HG02870 (cell line): ENCODE data around the gene INPP4B.
A peak's percentile ranks its signal among the peaks of the same experiment; 100 is the strongest.

Experiments used
- ATAC-seq: cut with Tn5 transposase; IDR thresholded peaks from one replicate; pipeline ENCODE4 v1.9.1; 2021; ENCODE audit warnings: mild to moderate bottlenecking, moderate library complexity; ENCODE audit not compliant: unreplicated experiment

The INPP4B gene

DNA sequence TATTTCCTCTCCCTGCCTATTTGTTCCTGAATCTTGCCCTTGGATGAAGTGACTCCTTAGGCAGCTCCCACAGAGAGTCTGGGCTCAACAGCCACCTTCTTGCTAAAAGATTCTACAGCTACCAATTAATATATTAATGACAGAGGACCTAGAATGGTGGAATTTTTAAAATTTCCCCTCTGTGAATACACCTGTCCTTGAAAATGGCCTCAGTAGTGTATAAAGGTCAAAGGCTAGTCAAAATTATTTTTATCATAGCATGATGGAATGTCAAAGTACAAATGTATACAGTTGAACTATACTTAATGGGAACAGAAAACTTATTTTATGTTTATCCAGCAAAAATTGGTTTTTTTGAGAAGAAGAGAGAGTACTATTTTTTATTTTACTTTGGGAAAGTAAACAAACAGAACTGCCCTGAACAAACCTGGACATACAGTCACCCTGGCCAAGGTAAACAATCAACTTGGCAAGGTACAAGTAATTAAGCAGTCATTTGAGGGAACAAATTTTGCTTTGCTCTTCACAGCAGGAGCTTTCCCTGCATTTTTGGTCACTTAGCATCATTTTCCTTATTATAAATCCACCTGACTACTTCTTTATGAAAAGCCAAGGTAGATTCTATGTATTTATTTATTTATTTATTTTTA, 250.8 kb downstream of the INPP4B start:
- ATAC-seq: no peak

GRCh38 chr4:142585411-142585810, 260.7 kb downstream of the INPP4B start:
- no peak for ATAC-seq

- no peak for ATAC-seq
Measured at GRCh38 chr4:142583708-142584107, 262.4 kb downstream of the INPP4B start.

GRCh38 chr4:142582340-142582739, 263.8 kb downstream of the INPP4B start:
- ATAC-seq: no peak

DNA sequence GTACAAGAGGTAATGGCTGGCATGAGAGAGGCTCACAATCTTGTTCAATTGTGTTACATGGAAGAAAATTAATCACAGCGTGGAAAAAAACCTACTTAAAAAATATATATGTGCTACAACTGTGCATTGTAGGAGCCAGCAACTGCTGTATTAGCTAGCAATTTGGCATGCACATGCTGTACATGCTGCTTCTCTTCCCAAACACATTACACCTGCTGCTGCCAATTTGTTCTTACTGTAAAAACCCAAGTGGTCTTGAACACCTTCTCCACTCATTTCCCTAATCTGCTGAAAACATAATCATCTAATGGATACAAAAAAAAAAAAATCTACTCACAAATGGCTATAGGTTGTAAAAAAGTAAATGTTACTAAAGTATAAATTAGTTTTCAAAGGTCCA, 264.2 kb downstream of the INPP4B start:
- no peak for ATAC-seq

GRCh38 chr4:142579443-142579842, 266.7 kb downstream of the INPP4B start:
- ATAC-seq: no peak

DNA sequence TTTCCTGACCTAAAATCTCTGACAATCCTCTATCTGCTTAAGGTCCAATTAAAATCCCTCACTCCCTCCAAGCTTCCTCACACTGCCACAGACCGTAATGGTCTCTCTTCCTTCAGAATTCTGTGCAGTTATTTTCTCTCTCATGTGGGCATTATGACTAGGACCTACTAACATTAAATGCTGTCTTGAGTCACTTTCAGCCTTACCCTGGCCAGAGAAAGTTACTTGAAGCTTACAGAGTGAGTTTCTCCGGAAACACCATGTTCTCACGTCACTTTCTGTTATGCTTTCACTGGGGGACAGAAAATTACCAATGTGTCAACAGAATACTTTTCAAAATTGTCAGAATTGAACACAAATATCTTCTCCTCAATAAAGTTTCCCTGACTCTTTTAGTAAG, 271.8 kb downstream of the INPP4B start:
- ATAC-seq: peak; percentile 70

DNA sequence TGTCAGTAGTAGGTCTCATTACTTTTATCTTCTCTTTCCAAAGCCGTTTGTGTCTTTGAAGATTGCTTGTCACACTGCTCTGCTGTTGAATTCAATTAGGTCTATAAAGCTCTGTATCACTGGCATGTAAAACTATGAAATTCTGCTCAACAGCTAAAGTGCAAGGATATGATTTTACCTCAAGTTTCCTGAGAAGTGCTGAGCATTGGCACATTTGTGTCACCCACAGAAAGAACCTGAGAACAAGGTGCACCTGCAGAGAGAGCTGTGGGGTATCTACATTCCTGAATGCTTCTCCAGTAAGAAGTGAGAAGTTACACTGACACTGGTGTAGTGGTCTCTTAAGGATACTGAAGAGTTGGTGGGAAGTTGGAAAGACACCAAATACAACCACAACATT, 274.0 kb downstream of the INPP4B start:
- no peak for ATAC-seq

DNA sequence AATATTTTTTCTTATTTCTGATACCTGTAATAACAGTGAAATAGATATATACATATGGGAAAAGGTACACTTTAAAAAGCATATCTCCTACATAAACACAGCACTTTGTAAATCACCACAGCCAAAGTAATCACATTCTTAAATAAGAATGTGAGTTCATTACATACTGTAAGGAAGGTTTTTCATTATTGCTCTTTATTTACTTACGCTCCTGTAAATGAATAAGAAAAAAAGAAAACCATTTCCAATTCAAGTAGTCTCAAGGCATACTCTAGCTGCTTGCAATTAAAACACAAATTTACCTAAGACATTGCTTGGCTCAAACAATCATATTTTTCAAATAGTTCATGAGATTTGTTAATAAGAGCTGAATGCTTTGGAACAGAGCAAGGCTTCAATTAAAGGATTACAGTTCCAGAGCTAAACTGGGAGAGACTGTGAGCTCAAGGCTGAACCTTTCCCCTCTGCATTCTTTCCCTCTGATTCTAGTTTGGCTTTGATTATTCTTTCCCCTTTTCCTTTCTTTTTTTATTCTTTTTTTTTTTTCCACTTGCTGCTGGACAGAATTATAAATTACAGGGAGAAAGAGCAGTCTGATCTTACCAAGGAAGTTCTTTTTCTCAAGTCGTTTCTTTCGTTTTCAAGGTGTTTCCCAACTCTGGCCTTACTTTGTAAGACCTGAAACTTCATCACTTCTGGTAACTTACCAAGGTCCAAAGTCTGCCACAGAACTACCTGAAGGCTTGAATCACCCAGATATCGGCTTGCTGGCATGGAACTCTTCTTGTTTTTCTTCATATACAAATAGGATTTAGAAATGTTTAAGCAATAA, 278.3 kb downstream of the INPP4B start:
- ATAC-seq: no peak

DNA sequence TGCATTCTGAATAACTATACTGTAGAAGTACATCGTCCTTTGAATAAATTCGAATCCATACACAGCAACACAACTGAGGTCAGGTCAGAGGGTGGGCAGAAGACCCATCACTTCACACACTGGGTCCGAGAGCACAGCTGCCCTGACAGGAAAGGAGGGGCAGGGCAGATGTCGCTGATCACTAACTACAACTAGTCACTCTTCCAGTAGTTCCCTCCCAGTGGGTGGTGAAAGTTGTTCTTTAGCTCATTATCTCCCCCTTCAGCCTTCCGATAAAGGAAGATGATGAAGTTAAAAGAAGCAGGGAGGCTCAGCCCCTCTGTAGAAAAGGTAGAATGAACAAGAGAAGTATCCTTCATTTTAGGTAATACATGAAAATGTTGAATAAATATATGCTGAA, 278.9 kb downstream of the INPP4B start:
- no peak for ATAC-seq

GRCh38 chr4:142566777-142567176, 279.3 kb downstream of the INPP4B start:
- ATAC-seq: no peak

DNA sequence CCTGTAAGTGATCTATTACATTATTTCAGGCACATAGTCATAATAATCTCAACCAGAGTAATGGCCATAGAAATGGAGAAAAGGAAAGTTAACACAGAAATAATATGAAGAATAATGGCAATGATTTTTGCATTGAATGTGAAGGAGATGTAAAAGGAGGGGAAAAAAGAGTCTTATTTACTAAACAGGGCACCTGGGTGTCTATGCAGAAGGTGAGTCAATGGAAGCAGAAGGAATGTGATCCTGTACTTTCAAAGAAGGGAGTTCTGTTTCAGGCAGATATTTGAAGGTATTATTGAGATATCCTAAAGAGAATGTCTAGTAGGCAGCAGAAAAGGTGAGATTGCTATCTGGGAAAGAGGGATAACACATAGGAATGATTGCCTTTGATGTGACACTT, 279.9 kb downstream of the INPP4B start:
- ATAC-seq: no peak

- no peak for ATAC-seq
Measured at GRCh38 chr4:142565771-142566170, 280.3 kb downstream of the INPP4B start.

DNA sequence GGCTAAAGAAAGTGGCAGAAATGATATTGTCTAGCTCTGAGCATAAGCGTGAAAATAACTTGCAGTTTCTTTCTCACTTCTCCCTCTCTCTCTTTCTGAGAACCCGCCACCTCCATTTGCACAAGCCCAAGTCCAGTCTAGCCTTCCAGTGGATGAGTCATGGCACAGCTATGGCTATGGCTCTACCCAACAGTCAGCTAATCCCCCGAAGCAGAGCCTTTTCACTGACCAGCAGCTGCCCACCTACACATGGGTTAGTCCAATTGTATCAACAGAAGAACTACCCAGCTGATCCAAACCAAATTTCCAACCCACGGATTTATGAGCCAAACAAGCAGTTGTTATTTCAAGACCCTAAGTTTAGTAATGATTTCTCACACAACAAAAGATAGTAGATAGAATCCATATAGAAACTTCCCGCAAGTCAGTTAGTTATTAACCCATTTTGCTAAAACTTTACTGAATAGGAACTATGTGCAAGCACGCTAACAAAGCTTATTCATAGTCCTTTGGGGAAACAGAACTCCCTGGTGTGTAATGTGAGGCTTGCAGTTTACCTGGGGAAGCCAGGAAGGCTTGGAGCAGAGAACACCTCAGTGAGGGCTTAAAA, 282.3 kb downstream of the INPP4B start:
- ATAC-seq: no peak

DNA sequence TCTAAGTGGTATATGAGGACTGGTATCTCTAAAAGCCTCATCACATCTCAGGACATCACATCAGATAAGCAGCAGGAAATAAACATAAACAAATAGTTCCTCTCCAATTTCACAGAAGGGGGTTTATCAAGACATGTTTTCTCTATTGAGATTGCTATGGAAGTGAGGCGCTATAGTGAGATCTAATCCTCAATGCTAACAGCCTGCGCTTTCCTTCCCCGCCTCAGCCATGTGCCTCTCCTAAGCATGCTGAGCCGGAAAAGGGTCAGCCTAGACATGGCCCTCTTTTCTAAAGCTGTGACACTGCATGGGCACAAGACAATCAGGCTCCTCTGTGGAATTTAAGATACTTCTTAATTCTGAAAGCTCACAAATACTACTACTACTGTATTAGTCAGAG, 286.1 kb downstream of the INPP4B start:
- no peak for ATAC-seq

DNA sequence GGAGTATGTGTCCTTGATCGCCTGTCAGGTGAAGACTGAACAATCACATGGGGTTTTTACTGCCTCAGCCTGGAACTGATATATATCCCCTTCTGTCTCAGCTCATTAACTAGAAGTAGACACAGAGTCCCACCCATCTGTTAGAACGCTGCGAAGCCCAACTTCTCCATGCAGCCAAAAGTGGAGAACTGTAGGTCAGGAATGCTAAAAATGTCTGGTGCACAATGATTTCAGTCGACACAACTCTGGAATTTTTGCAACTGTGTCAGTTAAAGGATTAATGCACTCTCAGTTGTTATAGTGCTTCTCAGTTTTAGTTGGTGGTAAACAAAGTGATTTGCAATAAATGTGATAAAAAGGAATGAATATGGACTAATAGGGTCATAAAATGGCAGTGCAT, 287.2 kb downstream of the INPP4B start:
- no peak for ATAC-seq

GRCh38 chr4:142557239-142557801, 288.8 kb downstream of the INPP4B start:
- ATAC-seq: no peak

- no peak for ATAC-seq
Measured at GRCh38 chr4:142556570-142557238, 289.4 kb downstream of the INPP4B start.

GRCh38 chr4:142556048-142556447, 290.1 kb downstream of the INPP4B start:
- ATAC-seq: no peak

- no peak for ATAC-seq
Measured at GRCh38 chr4:142554412-142554811, 291.7 kb downstream of the INPP4B start.
